VCaP (cell line): ENCODE measurements around the gene GAB2.
"Not testable (repeated sequence)": the region's sequence is repeated elsewhere in the genome, so short reads cannot be mapped to it uniquely, and the experiment has no call there.

ENCODE experiments used
- H3K27ac ChIP-seq: fragments of 450-650 bp; 2 replicates; pipeline ENCODE4 v1.5.1; 2017
- TF ChIP-seq, protein P1 (sequence below): fragments of 450-650 bp; conservative IDR thresholded peaks from 2 replicates; pipeline ENCODE4 v1.5.1; 2017; ENCODE audit warnings: mild to moderate bottlenecking, moderate library complexity

GAB2 gene

DNA sequence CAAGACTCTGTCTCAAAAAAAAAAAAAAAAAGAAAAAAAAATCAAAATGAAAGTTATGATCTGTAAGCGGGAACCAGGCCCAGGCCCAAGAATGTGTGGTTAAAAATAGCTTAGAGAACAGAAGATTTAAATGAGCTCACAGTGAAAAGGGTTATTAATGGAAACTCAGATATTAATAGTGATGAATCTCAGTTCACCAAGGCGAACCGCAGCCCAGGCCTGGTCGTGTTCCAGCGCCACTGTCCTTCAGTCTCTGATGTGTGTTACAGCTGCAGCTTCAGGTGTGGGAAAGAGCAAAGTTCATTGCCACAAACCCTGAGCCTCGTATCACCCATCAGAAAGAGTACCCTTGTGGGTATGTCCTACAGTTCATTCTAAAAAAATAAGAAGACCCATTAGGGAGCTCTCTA is 107.1 kb downstream of the GAB2 start:
- TF ChIP-seq, protein P1, sequence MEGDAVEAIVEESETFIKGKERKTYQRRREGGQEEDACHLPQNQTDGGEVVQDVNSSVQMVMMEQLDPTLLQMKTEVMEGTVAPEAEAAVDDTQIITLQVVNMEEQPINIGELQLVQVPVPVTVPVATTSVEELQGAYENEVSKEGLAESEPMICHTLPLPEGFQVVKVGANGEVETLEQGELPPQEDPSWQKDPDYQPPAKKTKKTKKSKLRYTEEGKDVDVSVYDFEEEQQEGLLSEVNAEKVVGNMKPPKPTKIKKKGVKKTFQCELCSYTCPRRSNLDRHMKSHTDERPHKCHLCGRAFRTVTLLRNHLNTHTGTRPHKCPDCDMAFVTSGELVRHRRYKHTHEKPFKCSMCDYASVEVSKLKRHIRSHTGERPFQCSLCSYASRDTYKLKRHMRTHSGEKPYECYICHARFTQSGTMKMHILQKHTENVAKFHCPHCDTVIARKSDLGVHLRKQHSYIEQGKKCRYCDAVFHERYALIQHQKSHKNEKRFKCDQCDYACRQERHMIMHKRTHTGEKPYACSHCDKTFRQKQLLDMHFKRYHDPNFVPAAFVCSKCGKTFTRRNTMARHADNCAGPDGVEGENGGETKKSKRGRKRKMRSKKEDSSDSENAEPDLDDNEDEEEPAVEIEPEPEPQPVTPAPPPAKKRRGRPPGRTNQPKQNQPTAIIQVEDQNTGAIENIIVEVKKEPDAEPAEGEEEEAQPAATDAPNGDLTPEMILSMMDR, result no peak

DNA sequence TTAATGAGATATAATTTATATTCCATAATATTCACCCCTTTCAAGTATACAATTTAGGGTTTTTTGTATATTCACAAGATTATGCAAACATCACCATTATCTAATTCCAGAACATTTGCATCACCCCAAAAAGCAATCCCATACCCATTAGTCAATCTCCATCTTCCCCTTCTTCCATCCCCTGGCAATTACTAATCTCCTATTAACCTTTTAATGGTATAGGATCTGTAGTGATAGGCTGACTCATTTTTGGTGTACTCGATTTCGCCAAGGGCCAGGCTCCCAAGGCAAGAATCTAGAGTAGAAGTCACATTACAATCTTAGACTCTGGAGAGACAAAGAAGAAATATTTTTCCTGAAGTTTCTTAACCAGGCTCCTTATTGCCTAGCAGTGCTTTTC is 113.4 kb downstream of the GAB2 start:
- H3K27ac ChIP-seq, result no peak overlapping the region
- TF ChIP-seq, protein P1, result no peak

More for the DNA sequence above, 107.1 kb downstream of the GAB2 start:
- H3K27ac ChIP-seq, result no peak overlapping the region

DNA sequence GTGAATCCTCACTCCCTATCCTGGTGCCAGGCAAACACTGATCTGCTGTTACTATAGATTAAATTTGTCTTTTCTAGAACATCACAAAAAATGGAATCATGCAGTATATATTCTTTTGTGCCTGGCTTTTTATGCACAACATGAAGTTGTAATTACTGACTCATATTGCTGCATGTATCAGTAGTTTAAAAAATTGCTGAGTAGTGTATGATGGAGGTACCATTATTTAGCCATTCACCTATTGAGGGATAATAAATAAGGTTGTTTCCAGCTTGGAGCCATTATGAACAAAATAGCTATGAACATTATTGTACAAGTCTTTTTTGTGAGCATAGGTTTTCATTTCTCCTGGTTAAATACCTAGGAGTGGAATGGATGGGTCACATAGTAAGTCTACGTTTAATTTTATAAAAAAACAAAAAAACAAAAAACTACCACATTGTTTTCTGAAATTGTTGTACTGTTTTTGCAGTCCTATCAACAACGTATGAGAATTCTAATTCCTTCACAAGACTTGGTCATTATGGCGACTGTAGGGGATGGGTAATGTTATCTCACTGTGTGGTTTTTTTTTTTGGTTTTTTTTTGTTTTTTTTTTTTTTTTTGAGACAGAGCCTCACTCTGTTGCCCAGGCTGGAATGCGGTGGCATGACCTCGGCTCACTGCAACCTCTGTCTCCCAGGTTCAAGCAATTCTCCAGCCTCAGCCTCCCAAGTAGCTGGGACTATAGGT is 117.3 kb downstream of the GAB2 start:
- H3K27ac ChIP-seq, result no peak overlapping the region
- TF ChIP-seq, protein P1, result no peak

DNA sequence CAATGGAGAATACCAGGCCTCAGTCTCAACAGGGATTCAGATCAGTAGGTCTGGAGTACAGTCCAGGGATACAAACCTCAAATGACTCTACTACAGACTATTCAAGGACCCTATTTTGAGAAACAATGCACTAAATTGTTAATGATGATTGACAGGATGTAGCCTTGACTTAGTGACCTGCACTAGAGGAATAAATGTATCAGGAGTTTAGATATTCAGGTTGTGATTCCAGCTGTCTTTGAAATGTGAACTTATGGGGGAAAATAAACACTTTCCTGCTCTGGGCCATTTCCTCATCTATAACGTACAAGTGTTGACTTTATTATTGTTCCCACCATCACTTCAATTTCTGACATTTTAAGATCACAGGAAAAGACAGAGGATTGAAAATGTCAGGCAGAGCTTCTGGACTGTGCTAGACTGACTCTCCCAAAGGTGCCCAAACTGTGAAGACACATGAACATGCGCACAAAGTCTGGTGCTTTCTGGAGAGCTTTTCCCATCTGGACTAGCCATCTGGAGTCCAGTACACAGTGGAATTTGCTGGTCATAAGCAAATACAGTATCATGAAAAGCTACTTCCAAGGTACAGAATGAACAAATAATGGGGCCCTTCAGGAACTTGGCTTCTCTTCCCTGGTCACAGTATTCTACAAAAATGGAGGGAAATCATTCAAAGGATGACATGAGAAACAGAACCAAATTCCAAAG is 118.5 kb downstream of the GAB2 start:
- TF ChIP-seq, protein P1, result no peak
- no peak overlapping the region for H3K27ac ChIP-seq

DNA sequence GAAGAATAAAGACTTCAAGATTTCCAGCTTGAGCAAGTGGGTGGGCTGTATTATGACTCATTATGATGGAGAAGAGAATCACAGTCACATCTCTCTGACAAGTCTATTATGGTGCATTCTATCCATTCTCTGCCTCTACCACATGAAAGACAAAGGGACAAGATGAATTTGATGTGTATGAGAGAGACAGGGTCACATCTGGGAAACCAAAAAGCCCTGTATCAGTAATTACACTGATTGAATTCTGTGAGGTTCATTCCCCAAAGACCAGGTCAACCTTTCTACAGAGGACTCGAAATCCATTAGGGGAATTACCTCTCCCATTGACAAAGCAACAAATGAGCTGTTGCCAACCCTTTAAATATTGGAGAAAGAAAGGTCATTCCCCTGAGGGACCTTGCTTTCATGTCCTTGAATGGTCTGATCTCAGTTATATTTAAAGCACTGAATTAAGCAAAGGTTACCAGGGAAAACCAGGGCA is 119.3 kb downstream of the GAB2 start:
- no peak overlapping the region for H3K27ac ChIP-seq
- TF ChIP-seq, protein P1, result no peak

DNA sequence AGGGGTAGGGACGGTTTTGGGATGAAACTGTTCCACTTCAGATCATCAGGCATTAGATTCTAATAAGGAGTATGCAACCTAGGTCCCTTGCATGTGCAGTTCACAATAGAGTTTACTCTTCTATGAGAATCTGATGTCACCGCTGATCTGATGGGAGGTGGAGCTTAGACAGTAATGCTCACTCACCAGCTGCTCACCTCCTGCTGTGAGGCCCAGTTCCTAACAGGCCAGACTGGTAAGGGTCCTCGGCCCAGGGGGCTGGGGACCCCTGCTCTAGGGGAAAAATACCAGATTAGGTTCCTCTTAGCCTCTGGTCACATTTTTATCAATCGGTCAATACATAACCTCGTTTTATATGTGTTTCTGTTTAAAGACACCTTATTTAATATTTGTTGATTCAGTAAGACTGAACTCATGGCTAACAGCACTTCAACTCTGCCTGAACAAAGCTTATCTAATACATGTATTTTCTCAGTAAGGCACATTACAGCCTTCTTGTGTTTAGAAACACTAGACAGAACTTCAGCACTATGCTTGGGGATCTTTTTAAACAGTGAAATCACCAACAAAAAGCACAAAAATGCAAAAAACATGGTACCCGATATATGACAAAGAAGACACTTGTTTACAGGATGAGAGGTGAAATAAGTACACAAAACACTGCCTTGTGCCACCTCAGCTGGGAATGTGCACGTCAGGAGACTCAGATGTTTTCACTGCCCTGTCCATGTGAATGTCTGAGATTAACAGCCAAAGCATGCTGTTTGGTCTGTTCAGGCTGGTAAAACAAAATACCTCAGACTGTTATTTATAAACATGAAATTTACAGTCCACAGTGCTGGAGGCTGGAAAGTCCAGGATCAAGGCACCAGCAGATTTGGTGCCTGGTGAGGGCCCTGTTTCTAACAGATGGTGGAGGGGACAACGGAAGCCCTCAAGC is 121.4 kb downstream of the GAB2 start:
- H3K27ac ChIP-seq, result no peak overlapping the region
- TF ChIP-seq, protein P1, result no peak

DNA sequence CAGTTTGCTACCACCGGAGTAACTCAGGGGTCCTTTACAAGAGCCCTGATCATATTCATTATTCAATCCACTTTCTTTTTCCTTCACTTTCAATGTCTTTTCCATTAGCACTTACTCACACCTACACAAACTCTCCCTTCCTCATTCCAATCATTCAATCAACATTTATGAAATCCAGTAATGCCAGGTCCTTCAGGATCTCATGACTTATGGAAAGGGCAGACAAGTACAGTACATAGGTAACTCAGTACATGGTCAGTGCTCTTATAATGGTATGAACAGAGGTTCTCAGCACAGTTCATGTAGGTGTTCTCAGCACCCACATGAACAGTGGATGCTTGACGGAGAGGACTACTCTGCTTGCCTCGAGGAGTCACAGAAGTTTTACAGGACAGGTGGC is 122.3 kb downstream of the GAB2 start:
- TF ChIP-seq, protein P1, result no peak

DNA sequence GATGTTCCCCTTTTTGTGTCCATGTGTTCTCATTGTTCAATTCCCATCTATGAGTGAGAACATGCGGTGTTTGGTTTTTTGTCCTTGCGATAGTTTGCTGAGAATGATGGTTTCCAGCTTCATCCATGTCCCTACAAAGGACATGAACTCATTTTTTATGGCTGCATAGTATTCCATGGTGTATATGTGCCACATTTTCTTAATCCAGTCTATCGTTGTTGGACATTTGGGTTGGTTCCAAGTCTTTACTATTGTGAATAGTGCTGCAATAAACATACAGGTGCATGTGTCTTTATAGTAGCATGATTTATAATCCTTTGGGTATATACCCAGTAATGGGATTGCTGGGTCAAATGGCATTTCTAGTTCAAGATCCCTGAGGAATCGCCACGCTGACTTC is 123.5 kb downstream of the GAB2 start:
- H3K27ac ChIP-seq, result not testable (repeated sequence)

More for the DNA sequence above, 122.3 kb downstream of the GAB2 start:
- no peak overlapping the region for H3K27ac ChIP-seq
